OCI-LY1 (cell line): ENCODE data around the gene AFF2.

Experiments used
- EZH2 ChIP-seq: fragments of 200-600 bp; sonication (generic), shearing (Covaris generic); IDR thresholded peaks from 2 replicates; pipeline ENCODE4 v1.8.0; 2017; ENCODE audit warnings: borderline replicate concordance, mixed run types, mild to moderate bottlenecking, antibody characterized with exemption, low read length, moderate library complexity, mixed read lengths
- TF ChIP-seq, protein P1 (sequence below): fragments of 200-600 bp; sonication (generic), shearing (Covaris generic); IDR thresholded peaks from 2 replicates; pipeline ENCODE4 v1.5.1; 2017; ENCODE audit warnings: mild to moderate bottlenecking, antibody characterized with exemption, low read length, moderate library complexity, mixed read lengths

GRCh38 chrX:148732743-148733142, 232.3 kb downstream of the AFF2 start:
- TF ChIP-seq EZH2: no peak
- TF ChIP-seq, protein P1, sequence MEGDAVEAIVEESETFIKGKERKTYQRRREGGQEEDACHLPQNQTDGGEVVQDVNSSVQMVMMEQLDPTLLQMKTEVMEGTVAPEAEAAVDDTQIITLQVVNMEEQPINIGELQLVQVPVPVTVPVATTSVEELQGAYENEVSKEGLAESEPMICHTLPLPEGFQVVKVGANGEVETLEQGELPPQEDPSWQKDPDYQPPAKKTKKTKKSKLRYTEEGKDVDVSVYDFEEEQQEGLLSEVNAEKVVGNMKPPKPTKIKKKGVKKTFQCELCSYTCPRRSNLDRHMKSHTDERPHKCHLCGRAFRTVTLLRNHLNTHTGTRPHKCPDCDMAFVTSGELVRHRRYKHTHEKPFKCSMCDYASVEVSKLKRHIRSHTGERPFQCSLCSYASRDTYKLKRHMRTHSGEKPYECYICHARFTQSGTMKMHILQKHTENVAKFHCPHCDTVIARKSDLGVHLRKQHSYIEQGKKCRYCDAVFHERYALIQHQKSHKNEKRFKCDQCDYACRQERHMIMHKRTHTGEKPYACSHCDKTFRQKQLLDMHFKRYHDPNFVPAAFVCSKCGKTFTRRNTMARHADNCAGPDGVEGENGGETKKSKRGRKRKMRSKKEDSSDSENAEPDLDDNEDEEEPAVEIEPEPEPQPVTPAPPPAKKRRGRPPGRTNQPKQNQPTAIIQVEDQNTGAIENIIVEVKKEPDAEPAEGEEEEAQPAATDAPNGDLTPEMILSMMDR: no peak
